Amniotic epithelial cell (primary cell): Measurements from ENCODE around the gene FAM131C.
A peak's percentile ranks its signal among the peaks of the same experiment; 100 is the strongest.
"Not testable (repeated sequence)": the region's sequence is repeated elsewhere in the genome, so short reads cannot be mapped to it uniquely, and the experiment has no call there.

ENCODE experiments used
- DNase-seq: peaks from one replicate; pipeline ENCODE4 v3.0.0-alpha.2; 2010; ENCODE audit warnings: low read depth

The FAM131C gene

GRCh38 chr1:16076031-16076864, 2.8 kb upstream of the FAM131C start:
- peak; percentile 85 for DNase-seq

DNA sequence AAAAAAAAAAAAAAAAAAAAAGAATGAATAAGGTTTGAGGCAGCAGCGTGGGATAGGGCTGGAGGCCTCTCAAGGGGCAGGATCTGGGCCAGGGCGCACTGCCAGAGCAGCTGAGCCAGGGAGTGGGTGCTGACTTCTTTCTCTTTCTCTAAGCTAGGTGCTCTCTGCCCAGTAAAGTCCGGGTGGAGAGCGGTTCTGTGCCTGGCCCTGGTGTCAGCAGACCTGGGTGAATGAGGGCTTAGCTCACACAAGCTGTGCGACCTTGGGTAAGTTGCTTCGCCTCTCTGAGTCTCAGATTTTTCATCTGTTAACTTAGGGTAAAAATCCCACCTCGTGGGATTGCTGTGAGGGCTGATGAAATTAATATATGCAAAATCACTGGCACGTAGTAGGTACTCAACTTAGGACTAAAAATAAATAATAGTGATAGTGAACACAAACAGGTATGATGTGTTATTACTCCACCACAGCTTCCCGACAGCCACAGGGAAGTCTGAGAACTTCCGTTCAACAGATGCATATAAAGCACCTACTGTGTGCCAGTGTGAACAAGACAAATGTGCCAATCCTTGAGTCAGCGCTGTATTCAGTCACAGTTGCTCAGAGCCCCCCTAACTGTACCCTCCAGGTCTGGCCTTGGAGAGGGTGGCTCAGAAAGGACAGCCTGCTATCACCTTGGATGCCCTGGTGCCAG, 2.0 kb upstream of the FAM131C start:
- peak; percentile 88 for DNase-seq

GRCh38 chr1:16074217-16074616, 766 bp upstream of the FAM131C start:
- DNase-seq, result no peak

GRCh38 chr1:16072616-16073484, 601 bp downstream of the FAM131C start:
- no peak for DNase-seq

GRCh38 chr1:16072095-16072494, 1.4 kb downstream of the FAM131C start:
- DNase-seq, result no peak

DNA sequence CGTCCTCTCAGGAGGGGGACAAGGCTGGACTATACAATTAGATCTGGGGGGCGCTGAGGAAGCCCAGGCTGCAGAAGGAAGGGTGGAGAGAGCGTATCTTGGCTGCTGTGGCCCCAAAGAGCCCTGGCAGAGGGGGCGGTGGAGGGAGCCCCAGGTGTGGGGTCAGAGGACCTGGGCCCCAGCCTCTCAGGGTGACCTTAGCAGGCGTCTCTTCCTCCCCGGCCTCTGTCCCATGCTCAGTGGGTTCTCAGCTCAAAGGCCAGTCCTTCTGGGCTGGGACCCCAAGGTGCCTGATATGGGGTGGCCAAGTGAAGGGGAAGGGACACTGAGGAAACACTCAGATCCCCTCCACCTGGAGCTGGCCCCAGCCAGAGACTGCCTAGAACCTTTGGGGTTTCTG, 1.8 kb downstream of the FAM131C start:
- no peak for DNase-seq

GRCh38 chr1:16070640-16071355, 2.7 kb downstream of the FAM131C start:
- DNase-seq, result no peak

GRCh38 chr1:16068356-16069270, 4.8 kb downstream of the FAM131C start:
- DNase-seq, result peak; percentile 14

DNA sequence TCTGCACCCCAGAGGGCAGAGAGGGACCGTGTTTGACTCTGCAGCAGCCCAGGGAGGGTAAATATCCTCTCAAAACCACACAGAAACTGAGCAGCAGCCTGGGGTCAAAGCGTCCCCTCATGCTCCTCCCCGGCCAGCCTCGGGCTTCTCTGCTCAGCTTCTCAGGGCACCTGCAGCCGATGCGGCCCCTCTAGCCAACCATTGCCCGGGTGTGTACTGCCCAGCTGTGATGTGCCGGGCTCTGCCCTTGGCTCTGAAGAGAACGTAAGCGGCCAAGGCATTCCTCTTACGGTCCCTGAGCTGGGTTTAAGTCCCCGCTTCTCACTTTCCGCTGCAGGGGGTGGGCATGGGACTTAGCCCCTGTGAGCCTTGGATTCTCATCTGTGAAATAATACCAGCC, 5.5 kb downstream of the FAM131C start:
- DNase-seq, result no peak

DNA sequence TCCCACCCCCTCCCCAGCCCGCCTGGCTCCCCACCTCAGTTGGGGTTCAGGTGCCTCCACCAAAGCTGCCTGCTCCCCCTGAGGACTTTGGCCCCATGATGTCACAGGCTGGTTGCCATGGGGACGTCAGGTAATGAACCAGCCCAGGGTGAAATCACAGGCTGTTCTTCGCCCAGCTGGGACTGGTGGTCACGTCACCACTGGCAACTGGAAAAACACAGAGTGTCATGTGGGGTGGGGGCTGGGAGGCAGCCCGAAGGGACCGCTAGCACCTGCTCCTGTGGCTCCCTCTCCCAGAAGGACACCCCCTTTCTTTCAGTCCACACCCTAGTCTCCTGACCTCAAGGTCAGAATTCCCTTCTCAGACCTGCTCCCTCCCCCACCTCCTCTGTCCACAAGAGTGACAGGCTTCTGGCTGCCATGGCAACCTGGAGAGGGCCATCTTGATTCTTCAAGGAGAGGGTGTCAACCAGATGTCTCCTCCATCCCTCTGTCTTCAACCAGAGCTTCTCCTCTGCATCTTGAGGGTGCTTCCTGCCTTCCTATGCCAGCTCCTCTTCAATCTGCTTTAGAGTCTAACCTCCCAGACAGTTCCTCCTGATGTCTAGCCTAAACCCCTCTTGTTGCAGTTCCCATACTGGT, 6.2 kb downstream of the FAM131C start:
- DNase-seq, result peak; percentile 13

- no peak for DNase-seq
These were observed 7.2 kb downstream of the FAM131C start for GRCh38 chr1:16066245-16066644.

GRCh38 chr1:16065269-16065576, 8.2 kb downstream of the FAM131C start:
- no peak for DNase-seq

DNA sequence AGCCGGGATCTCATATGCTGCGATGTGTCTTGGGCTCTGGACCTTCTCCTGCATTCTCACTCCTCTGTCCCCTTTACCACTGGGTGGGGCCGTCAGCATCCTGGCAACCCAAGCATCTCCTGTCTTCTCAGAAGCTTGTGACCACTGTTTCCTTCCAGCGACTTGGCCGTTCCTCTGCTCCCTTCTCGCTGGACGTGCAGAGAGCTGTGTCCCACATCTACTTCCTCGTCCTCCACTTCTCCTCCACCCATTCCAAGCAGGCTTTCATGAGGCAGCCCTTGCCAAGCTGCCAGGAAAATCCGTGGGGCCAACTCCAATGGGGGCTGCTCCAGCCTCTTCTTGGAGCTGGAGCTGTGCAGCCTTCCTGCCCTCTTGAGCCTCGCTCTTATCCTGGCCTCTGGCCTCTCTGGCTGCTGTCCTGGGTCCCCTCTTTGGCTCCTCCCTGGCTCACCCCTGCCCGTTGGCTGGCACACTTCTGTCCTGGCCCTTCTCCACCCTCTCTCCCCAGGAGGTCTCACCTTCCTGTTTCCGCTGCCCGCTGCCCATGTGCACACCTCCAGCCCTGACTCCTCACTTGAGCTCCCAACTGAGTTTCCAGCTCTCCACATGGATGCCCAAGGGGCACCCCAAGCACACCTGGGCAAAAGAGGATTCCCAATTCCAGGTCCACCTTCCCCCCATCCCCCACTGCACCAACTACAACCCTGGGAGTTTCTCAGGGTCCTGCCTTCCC, 8.7 kb downstream of the FAM131C start:
- no peak for DNase-seq

DNA sequence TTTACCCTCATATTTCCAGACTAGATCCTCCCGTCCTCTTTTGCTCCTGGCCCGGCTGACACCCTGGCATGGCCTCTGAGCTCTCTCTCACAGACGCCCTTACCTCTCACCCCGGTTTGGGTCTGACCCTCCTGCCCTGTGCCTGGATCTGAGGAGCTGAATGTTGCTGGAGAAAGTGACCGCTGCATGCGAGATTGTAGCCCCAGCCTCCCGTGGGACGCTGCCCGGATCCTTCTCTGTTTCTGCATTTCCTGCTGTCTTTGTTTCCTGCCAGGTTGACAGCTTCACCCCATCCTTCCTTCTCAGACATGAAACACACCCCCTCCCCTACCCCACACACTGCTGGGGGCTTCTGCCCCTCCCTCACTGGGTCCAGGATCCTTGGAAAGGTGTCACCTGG, 9.5 kb downstream of the FAM131C start:
- no peak for DNase-seq

DNA sequence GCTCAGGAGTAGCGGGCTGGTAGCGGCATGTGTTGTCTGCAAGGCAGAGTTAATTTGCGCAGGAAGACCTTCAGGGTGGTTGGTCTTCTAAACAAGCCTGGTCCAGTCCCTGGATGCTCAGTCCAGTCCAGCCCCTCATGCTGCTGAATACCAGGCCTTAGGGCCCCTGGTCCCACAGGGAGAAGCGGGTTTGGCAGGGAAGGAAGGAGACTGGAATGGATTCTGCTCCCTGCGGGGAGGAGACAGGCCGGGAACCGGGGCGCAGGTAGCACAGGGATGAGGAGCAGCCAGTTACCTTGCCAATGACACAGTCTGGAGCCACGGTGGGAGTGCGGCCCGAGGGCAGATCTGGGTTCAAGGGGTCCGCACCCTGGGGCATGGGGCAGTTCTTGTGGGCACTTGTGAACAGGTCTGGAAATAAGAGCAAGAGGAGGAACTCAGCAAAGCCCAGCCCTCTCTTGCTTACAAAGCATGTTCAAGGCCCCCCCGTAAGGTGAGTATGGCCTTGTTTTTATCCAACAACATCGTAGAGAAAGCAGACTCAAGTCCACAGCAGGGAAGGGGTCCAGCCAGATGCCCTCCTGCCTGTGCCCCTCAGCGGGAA, 10.1 kb downstream of the FAM131C start:
- DNase-seq, result no peak

DNA sequence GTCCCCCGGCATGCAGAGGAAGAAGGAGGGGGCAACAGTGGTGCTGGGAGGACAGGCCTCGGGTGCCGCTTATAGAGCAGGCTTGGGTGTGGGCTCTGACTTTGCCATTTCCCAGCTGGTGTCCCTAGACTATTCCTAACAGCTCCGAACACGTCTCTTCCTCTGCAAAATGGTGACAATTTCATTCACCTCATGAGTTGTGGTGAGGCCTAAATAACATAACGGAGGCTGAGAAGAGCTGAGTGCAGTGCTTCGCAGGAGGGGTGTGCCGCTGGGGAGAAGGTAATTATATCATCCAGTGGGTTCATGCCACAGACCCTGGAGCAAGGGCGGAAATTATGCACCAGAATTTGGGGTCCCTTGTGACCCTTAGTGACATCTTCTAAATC, 10.8 kb downstream of the FAM131C start:
- DNase-seq, result not testable (repeated sequence)

DNA sequence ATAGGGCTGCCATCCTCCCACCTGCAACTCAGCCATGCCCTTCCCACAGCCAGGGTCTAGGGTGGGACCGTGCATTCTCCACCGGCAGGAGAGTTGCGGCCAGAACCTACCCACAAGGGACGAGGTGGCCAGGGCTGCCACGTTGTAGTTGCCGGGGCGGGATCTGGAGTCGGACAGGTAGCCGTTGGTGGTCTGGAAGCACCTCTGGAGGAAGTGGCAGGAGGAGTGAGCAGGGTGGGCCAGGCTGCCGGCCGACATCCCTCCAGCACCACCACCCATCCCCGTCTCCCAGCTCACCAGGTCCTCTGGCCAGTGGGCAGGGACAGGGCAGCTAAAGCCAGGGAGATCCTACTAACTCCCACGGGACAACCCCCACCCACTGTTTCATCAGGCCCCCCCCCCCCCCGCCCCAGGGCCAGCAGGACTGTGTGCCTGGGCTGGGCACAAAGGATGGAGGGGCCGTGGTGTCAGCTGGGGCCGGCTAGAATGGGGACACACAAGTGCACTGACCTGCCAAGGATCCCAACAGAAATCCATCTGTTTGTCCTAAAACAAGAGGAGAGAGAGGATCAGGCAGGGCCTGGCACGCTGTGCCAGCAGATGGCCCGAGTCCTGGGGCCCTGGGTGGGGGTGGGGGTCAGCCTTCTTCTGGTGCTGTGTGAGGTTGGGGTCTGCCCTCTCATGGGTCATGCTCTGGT, 11.3 kb downstream of the FAM131C start:
- DNase-seq, result not testable (repeated sequence)

GRCh38 chr1:16061266-16061665, 12.2 kb downstream of the FAM131C start:
- DNase-seq, result no peak
